NT2/D1 (cell line): ENCODE data around the gene ANGPTL2.

Source experiments
- YY1 ChIP-seq: IDR thresholded peaks from 2 replicates; pipeline ENCODE4 v1.6.1; 2011; ENCODE audit not compliant: insufficient read length, insufficient read depth
- ZNF274 ChIP-seq: IDR thresholded peaks from 2 replicates; pipeline ENCODE4 v1.6.1; 2011; ENCODE audit warnings: mild to moderate bottlenecking, low read depth, low read length

DNA sequence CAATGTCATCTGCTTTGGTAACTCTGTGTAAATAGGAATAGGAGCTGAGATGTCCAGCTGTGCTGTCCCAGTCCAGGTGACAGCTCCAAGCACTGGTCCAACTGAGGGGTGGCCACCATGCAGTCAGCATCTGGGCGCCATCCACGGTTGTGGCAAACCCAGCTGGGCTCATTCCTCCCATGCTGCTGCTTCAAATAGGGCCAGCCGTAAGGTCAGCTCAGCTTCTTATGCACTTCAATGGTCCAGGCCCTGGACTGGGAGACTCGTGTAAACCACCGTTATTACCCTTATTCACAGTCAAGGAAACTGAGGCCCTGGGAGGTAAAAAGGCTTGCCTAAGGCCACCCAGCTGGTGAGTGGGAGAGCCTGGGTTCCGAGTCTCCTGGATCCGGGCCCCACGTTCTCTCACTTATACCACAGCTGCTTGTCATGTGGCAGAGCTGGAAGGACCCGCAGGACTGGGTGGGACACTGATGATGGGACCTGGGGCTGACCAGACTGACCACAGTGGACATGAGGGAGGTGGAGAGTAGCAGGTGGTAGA is 38.7 kb upstream of the ANGPTL2 start:
- TF ChIP-seq YY1 (no peak), ZNF274 (no peak)
